AG04449 (cell line): ENCODE data around the gene CDK6.

ENCODE experiments used
- CTCF ChIA-PET: fragments of 350-600 bp; formaldehyde crosslinking; extraction: SDS; loops from one replicate; lab custom pipeline; 2021; ENCODE audit warnings: antibody characterized with exemption; lab: Yijun Ruan, JAX
- POLR2A ChIA-PET: fragments of 400-600, 350-600 bp; formaldehyde crosslinking; extraction: SDS; loops from one replicate; lab custom pipeline; 2020; ENCODE audit warnings: antibody characterized with exemption, inconsistent platforms; lab: Yijun Ruan, JAX
- DNase-seq: peaks from one replicate; pipeline ENCODE4 v3.0.0-alpha.2; 2010; ENCODE audit warnings: low read depth, low spot score
- H3K4me3 ChIP-seq: 2 replicates; pipeline ENCODE4 v1.5.1; 2011; ENCODE audit warnings: low read depth, mild to moderate bottlenecking, control low read depth, low read length
- CTCF ChIP-seq: IDR thresholded peaks from one replicate; pipeline ENCODE4 v1.5.1; 2011; ENCODE audit warnings: mild to moderate bottlenecking, moderate library complexity, low read length, control low read depth, inconsistent platforms; ENCODE audit not compliant: insufficient read depth; ENCODE audit errors: missing control alignments

Gene CDK6

GRCh38 chr7:92833024-92833765 is 3.2 kb downstream of the CDK6 start:
- POLR2A ChIA-PET: interaction anchor here (1.0 to 3.8 kb wide), 4 partner anchors 135 to 211 kb away, joined by 4 to 19 read pairs (median 6); no protein-coding TSS in a partner anchor
- CTCF ChIA-PET: interaction anchor here (0.7 to 3.7 kb wide), 15 partner anchors 18 to 227 kb away, joined by 3 to 22 read pairs (median 3); no protein-coding TSS in a partner anchor
- TF ChIP-seq CTCF: peak; percentile 90
- DNase-seq: no peak
- peak overlapping the region; percentile 85 for H3K4me3 ChIP-seq

- peak overlapping the region; percentile 85 for H3K4me3 ChIP-seq
- CTCF ChIA-PET: interaction anchor here (0.7 to 3.7 kb wide), 15 partner anchors 17 to 227 kb away, joined by 3 to 22 read pairs (median 3); no protein-coding TSS in a partner anchor
- TF ChIP-seq CTCF: no peak
- POLR2A ChIA-PET: interaction anchor here (1.0 to 3.8 kb wide), 4 partner anchors 135 to 211 kb away, joined by 4 to 19 read pairs (median 6); no protein-coding TSS in a partner anchor
- DNase-seq: no peak
Measured at GRCh38 chr7:92832534-92833023, 3.8 kb downstream of the CDK6 start.

- TF ChIP-seq CTCF: no peak
- peak overlapping the region; percentile 85 for H3K4me3 ChIP-seq
- CTCF ChIA-PET: interaction anchor here (0.8 to 3.7 kb wide), 8 partner anchors 10 to 222 kb away, joined by 3 to 22 read pairs (median 4); no protein-coding TSS in a partner anchor
- POLR2A ChIA-PET: interaction anchor here (1.7 to 3.8 kb wide), 3 partner anchors 134 to 212 kb away, joined by 5 to 19 read pairs (median 6); no protein-coding TSS in a partner anchor
- DNase-seq: peak; percentile 77
Measured at GRCh38 chr7:92831716-92832533, 4.4 kb downstream of the CDK6 start.

- no peak for DNase-seq
- POLR2A ChIA-PET: interaction anchor here (0.8 to 3.8 kb wide), 2 partner anchors 210 to 213 kb away, joined by 3 to 19 read pairs; no protein-coding TSS in a partner anchor
- CTCF ChIA-PET: interaction anchor here (1.4 to 3.7 kb wide), 3 partner anchors 9 to 211 kb away, joined by 4 to 22 read pairs (median 12); no protein-coding TSS in a partner anchor
- H3K4me3 ChIP-seq: peak overlapping the region; percentile 85
- no peak for TF ChIP-seq CTCF
Measured at GRCh38 chr7:92830532-92831110, 5.8 kb downstream of the CDK6 start.

- POLR2A ChIA-PET: interaction anchor here (0.8 to 1.4 kb wide), 2 partner anchors 209 to 214 kb away, joined by 3 to 5 read pairs; no protein-coding TSS in a partner anchor
- DNase-seq: no peak
- CTCF ChIA-PET: interaction anchor here (3.7 kb wide), 1 partner anchor 210 kb away, joined by 22 read pairs; no protein-coding TSS in a partner anchor
- no peak overlapping the region for H3K4me3 ChIP-seq
- TF ChIP-seq CTCF: no peak
Measured at GRCh38 chr7:92830027-92830426, 6.3 kb downstream of the CDK6 start.
